ENCODE data around the gene MAP4K1.

MAP4K1 gene

GRCh38 chr19:38656171-38656981 lies 38.6 kb upstream of the MAP4K1 start:
- TF ChIP-seq CTCF (IDR thresholded peaks at IDR 0.05; ENCODE audit: extremely low read depth, missing control alignments), result no peak
- no peak for DNase-seq (ENCODE audit: low spot score)

- peak; percentile 56 for DNase-seq (ENCODE audit: low spot score)
Measured at GRCh38 chr19:38655148-38655824, 37.5 kb upstream of the MAP4K1 start.

GRCh38 chr19:38654628-38655055 lies 36.9 kb upstream of the MAP4K1 start:
- TF ChIP-seq CTCF (IDR thresholded peaks at IDR 0.05; ENCODE audit: extremely low read depth, missing control alignments), result no peak
- DNase-seq (ENCODE audit: low spot score), result no peak

More at GRCh38 chr19:38655148-38655824, 37.5 kb upstream of the MAP4K1 start:
- TF ChIP-seq CTCF (IDR thresholded peaks at IDR 0.05; ENCODE audit: extremely low read depth, missing control alignments), result no peak

- TF ChIP-seq CTCF (IDR thresholded peaks at IDR 0.05; ENCODE audit: extremely low read depth, missing control alignments), result no peak
Measured at GRCh38 chr19:38653028-38653571, 35.3 kb upstream of the MAP4K1 start.

GRCh38 chr19:38650911-38651584 lies 33.3 kb upstream of the MAP4K1 start:
- DNase-seq (ENCODE audit: low spot score), result no peak
- TF ChIP-seq CTCF (IDR thresholded peaks at IDR 0.05; ENCODE audit: extremely low read depth, missing control alignments), result no peak

More at GRCh38 chr19:38653028-38653571, 35.3 kb upstream of the MAP4K1 start:
- no peak for DNase-seq (ENCODE audit: low spot score)

- TF ChIP-seq CTCF (IDR thresholded peaks at IDR 0.05; ENCODE audit: extremely low read depth, missing control alignments), result no peak
- no peak for DNase-seq (ENCODE audit: low spot score)
Measured at GRCh38 chr19:38650172-38650775, 32.5 kb upstream of the MAP4K1 start.

Measured in GM20000 (cell line).